HL-60 (cell line): ENCODE results near the gene ARHGAP10.

Experiments
- DNase-seq, 2 experiments: peaks; one replicate each; pipeline ENCODE4 v3.0.0-alpha.2; 2010 to 2020; ENCODE audit warnings: low read depth in 1 of 2, low spot score in 1 of 2
- H3K27ac ChIP-seq: fragments of 250-450 bp; sonication (Bioruptor Pico); replicated peaks from 2 replicates; pipeline ENCODE4 v1.5.1; 2020; ENCODE audit warnings: mild to moderate bottlenecking, moderate library complexity
- H3K27me3 ChIP-seq: fragments of 250-450 bp; sonication (Bioruptor Pico); 2 replicates; pipeline ENCODE4 v1.5.1; 2021; ENCODE audit warnings: mild to moderate bottlenecking, moderate library complexity; ENCODE audit not compliant: insufficient read depth, poor library complexity, severe bottlenecking
- H3K4me3 ChIP-seq: replicated peaks from 2 replicates; pipeline ENCODE4 v1.5.1; 2011; ENCODE audit warnings: mild to moderate bottlenecking, control low read depth, low read length; ENCODE audit not compliant: insufficient read depth
- GABPA ChIP-seq: IDR thresholded peaks from 2 replicates; pipeline ENCODE4 v1.6.1; 2012; ENCODE audit warnings: low read depth
- POLR2AphosphoS5 ChIP-seq: IDR thresholded peaks from 2 replicates; pipeline ENCODE4 v1.6.1; 2012; ENCODE audit warnings: low read depth
- REST ChIP-seq: IDR thresholded peaks from 2 replicates; pipeline ENCODE4 v1.6.1; 2012; ENCODE audit warnings: low read depth; ENCODE audit not compliant: insufficient replicate concordance
- SPI1 ChIP-seq: IDR thresholded peaks from 2 replicates; pipeline ENCODE4 v1.6.1; 2012; ENCODE audit warnings: low read depth, mild to moderate bottlenecking, borderline replicate concordance
- TF ChIP-seq, protein P1 (sequence below): IDR thresholded peaks from one replicate; pipeline ENCODE4 v1.5.1; 2011; ENCODE audit warnings: low read length, control low read depth, inconsistent platforms; ENCODE audit not compliant: insufficient read depth

Gene ARHGAP10

GRCh38 chr4:147830102-147830463 lies 98.2 kb downstream of the ARHGAP10 start:
- H3K27me3 ChIP-seq: no peaks in the 10 kb centered on the region
- H3K27ac ChIP-seq: no peak overlapping the region
- TF ChIP-seq POLR2AphosphoS5: no peak
- no peak for TF ChIP-seq REST
- TF ChIP-seq GABPA: no peak
- TF ChIP-seq, protein P1, sequence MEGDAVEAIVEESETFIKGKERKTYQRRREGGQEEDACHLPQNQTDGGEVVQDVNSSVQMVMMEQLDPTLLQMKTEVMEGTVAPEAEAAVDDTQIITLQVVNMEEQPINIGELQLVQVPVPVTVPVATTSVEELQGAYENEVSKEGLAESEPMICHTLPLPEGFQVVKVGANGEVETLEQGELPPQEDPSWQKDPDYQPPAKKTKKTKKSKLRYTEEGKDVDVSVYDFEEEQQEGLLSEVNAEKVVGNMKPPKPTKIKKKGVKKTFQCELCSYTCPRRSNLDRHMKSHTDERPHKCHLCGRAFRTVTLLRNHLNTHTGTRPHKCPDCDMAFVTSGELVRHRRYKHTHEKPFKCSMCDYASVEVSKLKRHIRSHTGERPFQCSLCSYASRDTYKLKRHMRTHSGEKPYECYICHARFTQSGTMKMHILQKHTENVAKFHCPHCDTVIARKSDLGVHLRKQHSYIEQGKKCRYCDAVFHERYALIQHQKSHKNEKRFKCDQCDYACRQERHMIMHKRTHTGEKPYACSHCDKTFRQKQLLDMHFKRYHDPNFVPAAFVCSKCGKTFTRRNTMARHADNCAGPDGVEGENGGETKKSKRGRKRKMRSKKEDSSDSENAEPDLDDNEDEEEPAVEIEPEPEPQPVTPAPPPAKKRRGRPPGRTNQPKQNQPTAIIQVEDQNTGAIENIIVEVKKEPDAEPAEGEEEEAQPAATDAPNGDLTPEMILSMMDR: no peak
- no peak for TF ChIP-seq SPI1
- DNase-seq: no peak
- H3K4me3 ChIP-seq: no peak overlapping the region

DNA sequence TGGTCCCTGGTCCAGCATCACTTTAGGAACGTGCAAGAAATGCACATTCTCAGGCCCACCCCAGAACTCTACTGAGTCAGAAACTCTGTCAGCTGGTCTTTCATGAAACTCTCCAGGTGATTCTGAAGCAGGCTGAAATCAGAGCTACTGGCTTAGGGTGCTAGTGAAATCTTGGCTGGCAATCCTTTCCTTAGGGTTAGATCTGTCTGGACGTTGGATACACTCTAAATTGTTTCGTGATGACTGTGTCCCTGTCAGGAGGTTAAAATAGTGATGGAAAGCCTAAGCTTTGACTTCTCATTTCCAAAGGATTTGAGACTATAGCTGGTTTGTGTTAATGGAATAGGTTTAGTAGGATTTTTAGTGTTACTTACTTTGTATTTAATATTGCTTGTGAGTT lies 99.1 kb downstream of the ARHGAP10 start:
- no peak overlapping the region for H3K27ac ChIP-seq
- no peak for DNase-seq
- TF ChIP-seq, protein P1: no peak
- TF ChIP-seq POLR2AphosphoS5: no peak
- TF ChIP-seq GABPA: no peak
- TF ChIP-seq REST: no peak
- TF ChIP-seq SPI1: no peak

DNA sequence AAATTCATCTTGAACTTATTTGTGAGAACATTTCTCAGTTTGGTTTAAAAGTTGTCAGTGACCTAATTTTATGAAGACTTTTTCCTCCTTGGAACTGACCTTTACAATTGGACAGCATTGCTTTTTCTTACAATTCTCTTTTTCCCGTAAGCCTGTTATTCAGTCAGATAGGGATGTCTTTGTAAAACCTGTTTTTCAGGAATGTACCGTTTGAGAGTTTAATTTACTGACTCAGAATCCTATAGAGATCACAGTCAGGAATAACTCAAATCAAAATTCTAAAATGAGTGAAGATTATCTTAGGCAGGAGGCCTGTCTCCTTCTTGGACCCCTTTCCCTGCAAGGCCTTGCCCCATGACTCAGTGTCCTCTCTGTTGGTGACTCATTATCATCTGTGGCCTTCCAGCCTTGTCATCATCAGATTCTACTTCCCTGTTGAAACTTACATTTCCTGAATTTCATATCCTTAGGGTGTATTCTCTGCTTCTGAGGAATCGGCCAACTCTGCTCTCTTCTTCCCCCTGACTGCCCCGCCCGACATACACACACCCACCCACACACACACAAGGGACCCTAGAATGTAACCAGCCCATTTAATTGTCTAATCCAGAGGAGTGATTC lies 99.8 kb downstream of the ARHGAP10 start:
- TF ChIP-seq SPI1 (no peak), REST (no peak), POLR2AphosphoS5 (no peak), GABPA (no peak)
- TF ChIP-seq, protein P1: no peak
- DNase-seq: peak; percentile 29 to 30
- Histone ChIP-seq H3K27ac (no peak overlapping the region), H3K4me3 (no peak overlapping the region), H3K27me3 (no peaks in the 10 kb centered on the region)

More for the DNA sequence above, 99.1 kb downstream of the ARHGAP10 start:
- Histone ChIP-seq H3K27me3 (no peaks in the 10 kb centered on the region), H3K4me3 (no peak overlapping the region)
